NOMO-1 treated with DMSO at 0.1 percent for 48 hours (cell line): Measurements from ENCODE around the gene LMO1.

Experiments
- DNase-seq: peaks from one replicate; lab custom pipeline; 2025; ENCODE audit not compliant: unreplicated experiment; lab: John Stamatoyannopoulos, UW

The LMO1 gene

DNA sequence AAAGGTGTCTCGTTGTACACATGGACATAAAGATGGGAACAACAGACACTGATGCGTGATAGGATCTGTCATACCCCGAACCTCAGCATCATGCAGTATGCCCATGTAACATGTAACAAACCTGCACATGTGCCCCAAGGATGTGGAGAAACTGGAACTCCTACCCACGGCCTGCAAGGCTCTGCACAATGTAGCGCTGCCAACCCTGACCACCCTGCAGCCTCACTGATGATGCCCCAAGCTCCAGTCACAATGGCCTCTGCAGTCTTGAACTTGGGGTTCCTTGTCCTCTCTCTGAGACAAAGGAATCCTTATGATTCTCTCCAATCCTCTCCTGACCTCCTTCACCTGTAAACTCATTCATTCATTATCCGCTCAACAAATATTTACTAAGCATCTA is 14.2 kb downstream of the LMO1 start:
- DNase-seq, result no peak

GRCh38 chr11:8248786-8249185 is 14.9 kb downstream of the LMO1 start:
- no peak for DNase-seq

GRCh38 chr11:8247312-8247711 is 16.4 kb downstream of the LMO1 start:
- DNase-seq, result peak; percentile 9

GRCh38 chr11:8243458-8243857 is 20.2 kb downstream of the LMO1 start:
- no peak for DNase-seq

DNA sequence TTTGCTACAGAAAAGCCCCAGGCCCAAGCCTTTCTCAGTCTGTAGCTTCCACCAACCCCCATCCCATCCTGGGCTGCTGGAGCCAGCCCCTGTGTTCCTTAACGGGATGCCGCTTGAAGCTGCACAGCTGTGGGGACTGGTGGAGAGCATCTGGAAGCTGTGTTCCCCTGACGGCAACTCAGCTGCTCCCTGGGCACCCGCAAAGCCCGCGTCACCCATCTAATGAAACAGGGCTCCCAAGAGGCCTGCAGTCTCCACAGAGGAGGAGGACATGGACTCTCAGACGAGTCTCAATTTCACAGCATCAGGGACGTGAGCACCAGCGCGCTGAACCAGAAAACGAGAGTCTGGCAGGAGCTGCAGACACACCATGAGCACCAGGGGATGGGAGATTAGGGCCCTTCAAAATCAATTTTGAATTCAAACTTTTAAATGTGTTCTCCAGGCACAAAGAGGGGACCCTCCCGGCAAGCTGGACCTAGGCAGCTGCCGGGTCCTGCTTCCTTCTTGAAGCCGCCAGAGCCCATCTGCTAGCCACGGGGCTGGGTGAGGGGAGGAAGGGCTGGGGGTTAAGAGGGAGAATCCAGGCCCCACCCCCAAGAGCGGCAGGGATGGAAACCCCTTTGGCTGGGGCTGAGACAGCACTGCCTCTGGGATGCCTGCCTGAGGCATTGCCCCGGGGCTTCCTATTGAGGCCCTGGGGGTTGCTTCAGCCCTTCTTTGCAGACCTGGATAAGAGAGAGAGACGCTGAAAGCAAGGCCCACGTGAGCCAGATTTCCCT is 21.0 kb downstream of the LMO1 start:
- DNase-seq, result no peak

DNA sequence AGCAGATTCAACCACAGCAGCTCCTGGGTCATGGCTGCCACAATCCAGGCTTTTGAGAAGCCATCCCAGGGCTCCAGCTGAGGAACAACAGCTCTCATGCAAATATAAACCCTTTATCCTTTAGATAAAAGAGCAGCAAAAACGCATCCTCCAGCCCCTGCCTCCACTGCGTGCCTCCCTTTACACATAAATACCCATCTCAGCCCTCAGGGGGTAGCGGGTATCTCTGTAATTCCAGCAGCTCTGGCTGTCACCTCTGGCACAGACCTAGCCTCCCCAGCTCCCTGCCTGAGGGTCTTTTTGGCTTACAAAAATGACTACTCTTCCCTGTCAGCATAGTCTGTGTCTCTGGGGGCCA is 21.6 kb downstream of the LMO1 start:
- DNase-seq, result no peak

DNA sequence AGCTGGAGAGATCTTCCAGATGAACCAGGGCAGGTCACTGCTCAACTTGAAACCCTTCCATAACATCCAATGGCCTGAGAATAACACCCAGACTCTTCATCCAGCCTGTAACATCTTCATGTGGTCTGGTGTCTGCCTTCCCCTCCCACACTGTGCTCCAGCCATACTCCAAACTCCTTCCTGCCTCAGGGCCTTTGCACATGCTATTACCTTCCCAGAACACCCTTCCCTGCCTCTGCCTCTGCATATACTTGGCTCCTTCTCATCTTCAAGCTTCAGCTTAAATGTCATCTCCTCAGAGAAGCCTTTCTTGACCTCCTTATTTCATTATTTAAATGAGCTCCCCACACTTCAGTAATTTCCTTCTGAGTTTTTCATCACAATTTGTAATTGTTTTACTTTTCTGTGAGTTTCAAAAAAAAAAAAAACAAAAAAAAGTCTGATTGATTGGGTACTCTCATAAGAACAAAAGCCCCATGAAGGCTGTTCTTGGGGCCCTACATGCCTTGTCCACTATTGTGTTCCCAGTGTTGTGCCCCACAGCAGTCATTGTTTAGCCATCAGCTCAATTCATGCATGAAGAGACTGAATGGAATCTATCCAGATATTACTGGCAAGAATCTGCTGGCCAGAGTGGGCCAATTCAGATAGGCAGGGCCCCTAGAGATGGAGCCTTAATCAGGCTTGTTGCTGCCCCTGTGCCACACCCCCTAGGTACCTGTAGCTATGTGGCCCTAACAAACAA is 22.1 kb downstream of the LMO1 start:
- DNase-seq, result no peak

DNA sequence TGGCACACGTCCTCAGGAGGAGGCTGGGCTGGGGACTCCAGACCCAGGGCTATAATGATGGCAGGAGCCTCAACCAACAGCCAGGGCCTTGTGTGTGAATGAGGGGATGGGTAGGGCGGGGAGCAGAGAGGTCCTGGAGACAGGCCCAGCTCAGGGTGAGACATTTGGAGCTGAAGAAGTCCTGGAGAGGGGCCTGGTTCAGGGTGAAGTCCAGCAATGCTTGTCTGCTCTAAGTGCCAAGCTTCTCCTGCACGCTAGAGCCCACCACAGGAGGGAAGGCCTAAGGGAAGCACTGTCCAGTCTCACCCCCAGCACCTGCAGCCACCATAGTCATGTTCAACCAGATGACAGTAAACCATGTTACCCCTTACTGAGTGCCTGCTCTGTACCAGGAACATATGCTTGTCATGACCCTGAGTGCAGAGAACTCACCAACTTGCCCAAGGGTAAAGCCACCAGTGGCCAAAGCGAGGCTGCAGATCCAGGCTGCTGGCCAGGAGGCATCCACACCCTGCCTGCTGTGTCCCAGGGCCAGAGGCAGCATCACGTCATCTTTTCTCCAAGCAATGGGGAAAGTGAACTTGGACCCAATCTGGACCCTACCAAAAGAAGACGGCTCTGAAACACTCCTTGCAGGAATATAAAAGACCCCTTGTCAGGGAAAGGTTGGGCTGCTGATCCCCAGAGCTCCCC is 24.0 kb downstream of the LMO1 start:
- no peak for DNase-seq

- DNase-seq, result no peak
Observed at GRCh38 chr11:8239040-8239439, 24.6 kb downstream of the LMO1 start.

GRCh38 chr11:8237453-8237852 is 26.2 kb downstream of the LMO1 start:
- no peak for DNase-seq

- no peak for DNase-seq
Observed at GRCh38 chr11:8235925-8236324, 27.8 kb downstream of the LMO1 start.

DNA sequence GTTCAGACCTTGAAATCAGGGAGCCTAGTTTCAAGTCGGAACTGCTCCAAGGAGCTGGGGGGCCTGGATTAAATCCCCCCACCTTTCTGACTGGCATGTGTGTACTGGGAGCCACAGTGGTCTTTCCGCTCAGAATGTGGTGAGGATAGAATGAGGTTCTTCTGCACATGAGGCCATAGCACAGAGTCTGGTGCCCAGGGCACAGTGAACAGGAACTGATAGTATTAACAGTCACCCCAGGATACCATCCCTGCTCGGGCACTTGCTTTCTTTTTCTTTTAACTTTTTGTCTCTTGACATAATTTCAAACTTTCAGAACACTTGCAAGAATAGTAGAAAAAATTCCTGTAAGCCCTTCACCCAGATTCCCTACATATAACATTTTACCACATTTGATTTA is 28.8 kb downstream of the LMO1 start:
- DNase-seq, result no peak

DNA sequence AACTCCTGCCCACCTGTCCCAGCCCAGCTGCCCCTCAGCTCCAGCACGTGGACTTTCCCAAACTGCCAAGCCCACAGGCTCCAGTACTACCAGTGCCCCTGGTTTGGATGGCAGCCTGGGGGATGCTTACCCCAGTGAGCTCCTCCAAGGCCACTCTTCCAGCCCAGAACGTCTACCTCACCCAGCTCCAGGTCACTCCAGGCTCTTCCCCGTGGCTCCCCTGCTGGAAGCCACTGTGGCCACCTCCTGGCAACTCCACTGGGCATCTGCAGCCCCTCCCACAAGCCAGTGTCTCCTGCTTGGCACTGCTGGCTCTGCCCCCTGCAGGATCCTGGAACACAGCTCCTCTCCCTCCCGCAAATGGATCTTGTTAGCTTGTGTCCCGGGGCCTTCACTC is 29.3 kb downstream of the LMO1 start:
- no peak for DNase-seq

GRCh38 chr11:8233691-8234424 is 29.8 kb downstream of the LMO1 start:
- DNase-seq, result no peak

DNA sequence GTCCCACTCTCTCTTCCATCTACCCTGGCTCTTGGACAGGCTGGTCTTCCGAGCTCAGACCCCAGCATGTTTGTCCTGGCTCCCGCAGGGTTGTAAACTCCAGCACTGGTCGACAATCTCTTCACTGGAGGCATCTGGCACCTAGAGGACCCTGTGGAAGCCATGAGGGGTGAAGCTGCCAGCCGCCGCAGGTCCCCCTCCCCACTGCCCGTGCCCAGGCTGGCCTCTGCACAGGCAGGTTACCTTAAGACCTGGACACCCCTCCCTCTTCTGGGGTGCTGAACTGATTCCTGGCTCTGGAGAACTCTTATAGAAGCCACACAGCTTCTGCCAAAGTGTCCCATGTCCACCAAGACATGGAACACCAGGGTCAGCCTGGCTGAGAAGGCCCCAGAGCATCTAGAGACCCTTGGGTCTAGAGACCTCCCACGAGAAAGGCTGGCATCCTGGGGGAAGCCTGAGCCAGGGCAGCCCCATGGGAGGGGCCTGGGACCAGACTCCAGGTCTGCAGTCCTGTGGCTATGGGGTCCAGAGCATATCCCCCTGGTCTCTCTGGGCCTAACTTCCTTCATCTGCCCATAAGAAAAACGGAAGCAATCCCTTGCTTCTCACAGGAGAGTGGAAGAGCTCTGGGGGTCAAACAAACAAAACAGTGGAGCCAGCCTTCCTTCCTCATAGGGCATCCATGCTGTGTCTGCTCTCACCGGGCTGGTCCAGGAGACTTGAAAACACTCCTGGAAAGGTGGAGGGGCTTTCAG is 30.6 kb downstream of the LMO1 start:
- no peak for DNase-seq

- no peak for DNase-seq
Observed at GRCh38 chr11:8232414-8232813, 31.3 kb downstream of the LMO1 start.

DNA sequence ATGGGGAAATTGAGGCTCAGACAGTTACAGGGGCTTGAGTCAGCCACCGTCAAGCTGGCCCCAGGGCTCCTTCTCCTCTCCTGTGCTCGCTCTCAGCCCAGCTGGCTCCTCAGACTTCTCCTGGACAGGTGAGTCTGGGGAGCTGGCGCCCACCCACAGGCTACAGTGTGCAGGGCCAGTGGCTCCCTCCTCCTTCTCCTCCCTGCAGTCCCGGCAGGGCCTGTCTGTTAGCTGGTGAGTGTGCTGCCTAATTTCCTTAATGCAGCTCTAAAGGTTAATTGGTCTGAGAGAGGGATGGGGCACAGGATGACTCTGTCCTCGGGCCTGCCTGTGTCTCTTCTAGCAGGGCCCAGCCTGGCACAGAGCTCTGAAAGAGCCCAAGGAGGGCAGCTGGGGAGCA is 31.7 kb downstream of the LMO1 start:
- no peak for DNase-seq

DNA sequence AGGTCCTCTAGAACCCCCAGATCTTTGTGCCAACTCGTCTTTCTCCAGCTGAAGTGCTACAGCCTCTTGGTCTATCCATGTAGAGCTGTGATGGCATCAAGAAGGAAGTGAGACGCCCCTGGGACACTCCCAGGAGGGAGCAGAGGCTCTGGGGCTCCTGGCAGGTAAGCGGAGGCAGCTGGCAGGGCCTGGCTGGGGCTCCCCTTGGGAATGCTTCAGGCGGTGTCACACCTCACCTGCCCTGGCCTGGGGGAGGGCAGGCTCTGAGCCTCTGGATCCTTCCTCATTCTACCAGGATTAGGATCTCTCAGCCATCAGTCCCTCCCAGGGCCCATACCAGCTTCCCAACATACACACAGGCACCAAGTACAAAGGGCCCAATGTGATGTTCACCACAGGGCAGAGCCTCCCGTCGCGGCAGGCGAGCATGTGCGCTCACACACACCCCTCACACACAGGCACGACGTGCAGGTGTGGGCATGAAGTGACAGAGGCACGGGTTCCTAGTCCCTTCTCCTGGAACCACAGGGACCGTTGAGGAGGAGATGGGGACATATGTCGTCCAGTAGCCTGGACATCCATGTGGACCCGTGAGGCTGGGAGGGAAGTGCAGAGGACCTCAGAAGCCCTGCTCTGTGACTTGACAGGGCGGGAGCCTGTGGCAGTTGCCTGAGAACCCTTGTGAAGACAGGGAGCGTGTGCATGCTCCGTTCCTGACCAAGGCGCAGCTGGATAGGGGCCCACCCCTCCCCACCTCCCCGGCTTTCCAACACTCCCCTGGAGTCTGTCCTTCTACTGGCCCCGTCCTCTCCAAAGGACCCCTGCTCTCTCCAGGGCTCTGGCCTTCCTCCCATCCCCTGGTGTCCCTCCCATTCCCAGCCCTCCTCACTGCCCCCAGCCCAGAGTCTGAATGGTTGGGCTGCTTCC is 32.5 kb downstream of the LMO1 start:
- no peak for DNase-seq

DNA sequence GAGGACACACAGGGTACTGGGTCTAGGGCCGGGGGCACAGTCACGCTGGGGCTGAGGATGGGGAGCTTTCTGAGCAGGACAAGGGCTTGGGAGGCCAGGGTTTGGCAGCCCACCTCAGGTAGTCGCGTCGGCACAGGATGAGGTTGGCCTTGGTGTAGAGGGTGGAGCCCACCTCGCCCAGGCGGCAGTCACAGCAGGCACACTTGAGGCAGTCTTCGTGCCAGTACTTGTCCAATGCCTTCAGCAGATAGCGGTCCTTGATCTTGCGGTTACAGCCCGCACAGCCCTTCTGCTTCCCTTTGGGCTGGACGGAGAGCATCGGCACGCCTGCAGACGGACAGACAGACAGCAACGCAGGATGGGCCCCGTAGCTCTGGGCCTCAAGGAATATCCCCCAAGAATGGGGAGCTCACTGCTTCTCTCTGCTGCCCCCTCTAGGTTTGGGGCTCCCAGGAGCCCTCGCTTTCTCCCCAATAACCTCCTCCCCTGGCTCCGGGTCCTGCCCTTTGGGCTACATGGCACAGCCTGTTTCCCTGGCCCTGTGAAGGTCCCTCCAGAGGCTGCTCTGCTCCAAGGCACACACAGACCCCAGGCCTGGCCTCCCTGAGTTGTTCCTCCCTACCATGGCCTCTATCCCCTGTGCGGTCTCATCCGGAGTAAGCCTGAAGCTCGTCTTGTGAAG is 33.4 kb downstream of the LMO1 start:
- no peak for DNase-seq
